ENCODE results near the gene SH3BP5L.
A peak's percentile ranks its signal among the peaks of the same experiment; 100 is the strongest.
"Not testable (repeated sequence)": the region's sequence is repeated elsewhere in the genome, so short reads cannot be mapped to it uniquely, and the experiment has no call there.

The SH3BP5L gene

DNA sequence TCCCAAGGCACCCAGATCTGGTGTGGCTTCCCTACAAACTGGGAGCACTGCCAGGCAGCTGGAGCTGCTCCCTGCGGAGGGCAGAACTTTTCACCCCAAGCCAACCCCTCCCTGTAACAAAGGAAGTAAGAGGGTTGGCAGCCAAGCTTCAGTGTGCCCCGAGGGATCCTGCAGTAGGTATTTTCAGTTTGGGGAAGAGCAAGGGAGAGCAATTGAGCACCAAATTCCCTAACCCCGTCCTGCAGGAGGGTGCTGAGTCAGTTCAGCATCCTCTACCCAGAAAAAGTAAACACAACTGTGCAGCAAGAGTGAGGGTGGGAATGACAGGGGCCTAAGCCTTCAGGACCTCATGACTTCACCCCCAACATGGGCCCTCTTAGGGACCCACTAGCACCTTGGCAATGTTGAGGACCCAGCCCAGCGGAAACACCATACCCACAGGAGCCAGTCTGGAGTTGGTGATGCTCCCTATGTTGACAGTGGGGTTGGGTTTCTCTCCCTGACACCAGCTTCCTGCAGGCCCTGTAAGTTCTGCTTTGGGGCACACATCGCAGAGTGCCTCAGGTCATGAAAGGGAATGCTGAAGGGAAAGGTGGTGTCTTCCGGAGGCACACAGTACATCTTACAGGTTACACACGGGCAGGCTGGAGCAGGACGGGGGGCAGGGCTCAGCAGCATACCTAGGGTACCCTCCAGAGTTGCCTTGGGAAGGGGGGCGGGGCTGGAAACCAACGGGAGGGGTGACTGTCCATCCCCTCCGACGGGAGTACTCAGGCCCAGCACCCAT lies 14.8 kb downstream of the SH3BP5L start:
- no peak for DNase-seq (ENCODE audit: low read depth in 2 of 2)

DNA sequence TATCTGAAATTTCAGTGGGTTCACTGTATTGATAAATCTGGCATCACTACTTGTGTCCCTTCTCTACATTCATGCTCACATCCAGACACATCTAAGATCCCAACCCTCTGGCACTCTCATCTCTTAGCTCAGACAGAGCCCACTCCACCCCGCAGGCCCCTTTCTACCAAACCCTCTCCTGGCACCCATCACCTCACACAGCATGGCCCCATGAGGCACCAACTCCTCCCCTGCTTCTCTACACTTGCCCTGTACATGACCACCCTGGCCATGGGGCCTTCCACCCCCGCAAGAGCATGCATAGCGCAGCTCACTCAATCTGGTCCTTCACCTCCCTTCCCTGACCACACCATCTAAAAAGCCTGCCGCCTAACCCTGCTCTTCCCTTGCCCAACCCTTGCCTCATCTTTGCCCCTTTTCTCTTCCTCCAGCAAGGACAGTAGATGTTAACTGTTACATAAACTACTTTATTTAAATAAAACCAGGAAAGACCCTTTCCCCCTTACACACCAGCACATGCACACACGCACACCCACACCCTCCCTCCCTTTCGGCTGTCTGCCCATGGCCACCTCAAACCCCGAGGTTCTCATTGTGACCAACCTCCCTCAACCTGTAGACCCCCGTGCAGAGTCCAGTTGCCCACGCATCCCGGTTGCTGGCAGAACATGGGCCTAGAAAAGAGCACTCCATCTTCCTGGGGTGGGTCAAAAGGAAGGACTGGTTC lies 15.6 kb downstream of the SH3BP5L start:
- DNase-seq (ENCODE audit: low read depth in 2 of 2), result no peak

DNA sequence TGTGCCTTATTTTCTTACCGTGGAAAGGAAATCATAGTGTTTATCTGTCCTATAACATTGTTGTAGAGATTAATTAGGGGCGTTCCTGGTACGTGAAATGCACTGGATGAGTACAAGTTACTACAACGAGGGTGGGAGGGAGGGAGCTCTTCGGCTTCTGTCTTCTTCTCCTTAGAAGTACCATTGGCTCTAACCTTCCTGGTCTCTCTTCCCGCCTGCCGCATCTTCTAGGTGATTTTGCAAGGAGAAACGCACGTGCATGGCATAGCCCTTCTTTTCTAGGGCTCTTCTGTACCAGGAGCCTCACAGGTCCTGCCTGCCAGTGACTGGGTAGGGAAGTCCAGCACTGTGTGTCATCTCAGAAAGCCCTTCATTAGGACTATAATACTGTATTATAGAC lies 16.8 kb downstream of the SH3BP5L start:
- no peak for DNase-seq (ENCODE audit: low read depth in 2 of 2)

DNA sequence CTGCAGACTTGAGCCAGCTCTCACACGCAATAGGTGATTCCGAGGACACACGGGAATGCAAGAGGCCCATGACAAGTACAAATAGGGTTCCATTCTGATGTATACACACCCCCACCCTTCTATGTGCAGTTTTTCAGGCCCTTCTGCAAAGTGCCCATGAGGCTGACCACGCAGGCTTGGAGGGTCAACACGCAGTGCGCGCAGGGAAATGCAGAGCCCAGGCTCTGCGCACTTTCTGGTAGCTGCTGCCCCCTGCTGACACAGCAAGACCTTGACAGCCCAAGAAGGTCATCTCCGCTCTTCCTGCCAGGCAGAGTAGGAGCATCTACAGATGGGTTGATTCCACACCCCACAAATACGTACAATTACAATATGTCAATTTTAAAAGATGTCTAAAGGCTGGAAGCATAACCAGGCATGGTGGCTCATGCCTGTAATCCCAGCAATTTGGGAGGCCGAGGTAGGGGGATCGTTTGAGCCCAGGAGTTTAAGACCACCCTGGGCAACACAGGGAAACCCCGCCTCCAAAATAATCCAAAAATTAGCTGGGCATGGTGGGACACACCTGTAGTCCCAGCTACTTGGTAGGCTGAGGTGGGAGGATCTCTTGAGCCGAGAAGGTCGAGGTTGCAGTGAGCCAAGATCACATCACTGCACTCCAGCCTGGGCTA lies 18.5 kb downstream of the SH3BP5L start:
- DNase-seq (ENCODE audit: low read depth in 2 of 2), result peak in 1 of 2 donors; percentile 25

DNA sequence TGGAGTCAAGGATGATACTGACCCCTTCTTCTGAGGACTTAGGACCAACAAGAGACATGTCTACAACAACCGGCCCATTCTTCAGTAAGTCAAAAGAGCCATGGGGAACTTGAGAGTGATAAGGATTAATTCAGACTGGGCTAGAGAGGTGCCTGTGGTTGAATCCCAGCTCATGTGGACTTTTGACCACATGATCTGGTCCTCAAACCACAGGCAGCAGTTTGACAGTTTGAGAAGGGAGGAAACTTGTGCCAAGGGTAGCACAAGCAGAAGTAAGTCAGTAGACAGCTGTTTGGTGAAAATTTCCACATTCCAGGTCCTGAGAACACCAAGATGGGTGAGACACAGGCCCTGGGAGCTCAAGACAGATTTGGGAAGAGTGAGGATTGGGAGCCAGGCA lies 19.8 kb downstream of the SH3BP5L start:
- DNase-seq (ENCODE audit: low read depth in 2 of 2), result no peak

DNA sequence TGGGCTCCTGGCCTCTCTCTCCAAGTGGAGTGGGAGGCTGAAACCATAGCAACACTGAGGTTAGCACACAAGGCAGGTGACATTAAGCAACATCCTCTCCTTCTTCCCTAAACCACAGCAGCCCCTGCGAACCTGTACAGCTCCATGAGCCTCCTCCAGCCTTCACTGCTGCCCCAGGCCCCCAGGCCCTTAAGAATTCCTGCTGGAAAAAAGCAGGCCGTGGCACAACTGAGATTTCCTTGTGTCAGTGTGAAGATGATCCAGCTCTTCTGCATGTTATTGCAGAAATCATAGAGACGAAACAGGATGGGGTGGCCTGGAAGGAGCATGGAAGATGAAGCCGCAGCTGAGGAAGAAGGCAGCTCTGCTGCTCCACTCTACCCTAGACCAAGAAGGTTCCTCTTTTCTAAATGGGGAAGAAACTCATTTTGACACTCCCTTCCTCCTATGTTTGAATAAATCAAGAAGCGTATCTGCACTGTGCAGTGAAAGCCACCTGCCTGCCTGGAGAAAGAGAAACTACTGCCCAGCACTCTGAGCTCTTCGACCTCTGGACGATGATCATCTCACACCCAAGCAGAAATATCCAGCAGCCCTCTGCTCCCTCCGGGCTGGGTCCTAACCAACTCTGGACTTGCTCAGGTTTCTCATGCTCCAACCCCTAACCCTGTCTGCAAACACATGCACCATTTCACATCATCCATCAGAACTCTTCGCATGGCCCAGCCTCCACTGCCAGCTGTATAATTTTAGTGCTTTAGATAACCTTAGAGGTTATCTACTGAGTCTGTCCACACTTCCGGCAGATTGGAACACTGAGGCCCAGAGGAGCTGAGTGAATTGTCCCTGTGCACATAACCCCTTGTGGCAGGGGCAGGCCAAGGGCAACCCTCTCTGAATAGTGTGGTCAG lies 20.7 kb downstream of the SH3BP5L start:
- no peak for DNase-seq (ENCODE audit: low read depth in 2 of 2)

DNA sequence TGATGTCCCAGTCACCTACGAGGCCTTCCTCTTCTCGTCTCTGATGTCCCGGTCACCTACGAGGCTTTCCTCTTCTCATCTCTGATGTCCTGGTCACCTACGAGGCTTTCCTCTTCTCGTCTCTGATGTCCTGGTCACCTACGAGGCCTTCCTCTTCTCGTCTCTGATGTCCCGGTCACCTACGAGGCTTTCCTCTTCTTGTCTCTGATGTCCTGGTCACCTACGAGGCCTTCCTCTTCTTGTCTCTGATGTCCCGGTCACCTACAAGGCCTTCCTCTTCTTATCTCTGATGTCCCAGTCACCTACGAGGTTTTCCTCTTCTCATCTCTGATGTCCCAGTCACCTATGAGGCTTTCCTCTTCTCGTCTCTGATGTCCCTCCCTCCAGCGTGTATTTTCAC lies 22.2 kb downstream of the SH3BP5L start:
- DNase-seq (ENCODE audit: low read depth in 2 of 2), result not testable (repeated sequence)

DNA sequence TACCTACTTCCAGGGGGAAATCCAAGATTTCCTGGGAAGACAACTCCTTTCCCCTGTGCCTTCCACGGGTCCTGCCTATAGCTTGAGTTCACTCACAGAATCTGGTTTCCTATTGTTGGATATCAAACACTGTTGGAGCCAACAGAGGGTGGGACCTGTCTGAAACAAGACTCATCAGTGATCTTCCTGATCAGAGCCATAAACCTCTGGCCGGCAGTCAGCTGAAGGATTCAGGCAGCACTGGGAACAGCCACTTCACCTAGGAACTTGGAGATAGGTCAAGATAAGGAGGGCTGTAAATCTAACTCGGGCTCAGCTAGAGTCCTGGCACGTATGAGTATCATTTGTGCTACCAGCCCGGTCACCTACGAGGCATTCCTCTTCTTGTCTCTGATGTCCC lies 23.3 kb downstream of the SH3BP5L start:
- DNase-seq (ENCODE audit: low read depth in 2 of 2), result no peak

DNA sequence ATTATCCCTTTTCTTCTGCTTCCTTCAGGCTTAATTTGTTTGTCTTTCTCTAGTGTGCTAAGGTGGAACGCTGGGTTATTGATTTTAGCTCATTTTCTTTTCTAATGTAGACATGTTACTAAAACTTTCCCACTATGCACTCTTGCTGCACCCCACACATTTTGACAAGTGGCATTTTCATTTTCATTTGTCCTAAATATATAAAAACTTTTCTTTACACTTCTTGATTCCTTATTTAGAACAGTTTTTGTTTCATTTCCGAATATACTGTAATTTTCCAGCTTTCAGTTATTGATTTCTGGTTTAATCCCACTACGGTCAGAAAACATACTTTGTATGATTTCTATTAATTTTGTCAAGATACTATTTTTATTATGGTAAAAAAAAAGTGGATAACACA lies 25.3 kb downstream of the SH3BP5L start:
- no peak for DNase-seq (ENCODE audit: low read depth in 2 of 2)

DNA sequence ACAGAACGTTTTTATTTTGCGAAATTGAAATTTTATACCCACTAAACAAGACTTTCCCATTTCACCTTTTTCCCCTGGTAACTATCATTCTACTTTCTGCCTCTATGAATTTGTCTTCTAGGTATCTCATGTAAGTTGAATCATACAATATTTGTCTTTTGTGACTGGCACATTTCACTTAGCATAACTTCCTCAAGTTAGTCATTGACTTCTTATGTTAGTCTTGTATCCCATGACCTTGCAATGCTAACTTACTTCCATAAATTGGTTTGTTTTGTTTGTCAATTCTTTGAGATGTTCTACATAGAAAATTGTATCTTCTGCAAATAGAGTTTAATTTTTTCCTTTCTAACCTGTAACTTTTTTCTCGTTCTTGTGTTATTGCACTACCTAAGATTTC lies 26.9 kb downstream of the SH3BP5L start:
- DNase-seq (ENCODE audit: low read depth in 2 of 2), result no peak

DNA sequence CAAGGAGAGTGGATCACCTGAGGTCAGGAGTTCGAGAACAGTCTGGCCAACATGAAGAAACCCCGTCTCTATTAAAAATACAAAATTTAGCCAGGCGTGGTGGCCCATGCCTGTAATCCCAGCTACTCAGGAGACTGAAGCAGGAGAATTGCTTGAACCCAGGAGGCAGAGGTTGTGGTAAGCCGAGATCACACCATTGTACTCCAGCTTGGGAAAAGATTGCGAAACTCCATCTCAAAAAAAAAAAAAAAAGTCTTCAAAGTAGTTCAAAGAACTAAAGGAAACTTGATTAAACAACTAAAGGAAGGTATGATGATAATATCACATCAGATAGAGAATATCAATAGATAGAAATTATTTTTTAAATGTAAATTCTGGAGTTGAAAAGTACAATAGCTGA lies 31.1 kb downstream of the SH3BP5L start:
- not testable (repeated sequence) for DNase-seq (ENCODE audit: low read depth in 2 of 2)

DNA sequence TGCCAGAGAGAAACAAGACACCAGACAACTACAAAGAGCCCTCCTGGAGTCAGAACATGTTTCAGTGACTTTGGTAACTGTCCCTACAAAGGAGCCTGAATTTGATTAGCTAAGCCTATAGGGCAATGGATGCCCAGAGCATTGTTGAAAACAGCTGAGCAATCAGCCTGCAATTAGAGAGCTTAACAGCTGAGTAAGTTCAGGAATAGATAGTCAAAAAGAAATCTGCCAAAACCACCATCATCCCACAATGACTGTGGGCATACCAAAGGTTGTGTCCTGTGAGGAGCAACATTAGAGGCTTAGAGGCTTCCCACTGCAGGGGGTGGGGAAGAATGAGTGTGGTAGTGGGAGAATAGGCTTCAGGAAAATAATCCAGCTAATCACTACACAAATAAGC lies 32.1 kb downstream of the SH3BP5L start:
- DNase-seq (ENCODE audit: low read depth in 2 of 2), result no peak

DNA sequence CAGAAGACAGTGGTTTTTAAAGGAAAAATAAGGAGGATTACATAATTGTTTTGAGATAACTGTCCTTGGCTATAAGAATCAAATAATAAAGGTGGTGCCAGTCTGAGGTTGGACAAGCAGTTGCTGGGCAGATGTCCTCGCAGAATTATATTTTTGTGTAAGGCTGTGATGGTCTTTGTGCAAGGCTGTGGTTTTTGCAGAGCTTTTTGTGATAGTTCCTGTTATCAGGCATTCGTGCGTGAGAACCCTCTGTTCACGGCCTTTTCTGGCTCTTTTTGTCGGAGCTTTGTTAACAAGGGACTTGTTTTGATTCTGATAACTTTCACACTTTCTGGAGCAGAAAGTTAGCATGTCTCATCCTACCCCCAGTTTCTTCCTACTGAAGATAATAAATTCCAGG lies 33.4 kb downstream of the SH3BP5L start:
- DNase-seq (ENCODE audit: low read depth in 2 of 2), result no peak

DNA sequence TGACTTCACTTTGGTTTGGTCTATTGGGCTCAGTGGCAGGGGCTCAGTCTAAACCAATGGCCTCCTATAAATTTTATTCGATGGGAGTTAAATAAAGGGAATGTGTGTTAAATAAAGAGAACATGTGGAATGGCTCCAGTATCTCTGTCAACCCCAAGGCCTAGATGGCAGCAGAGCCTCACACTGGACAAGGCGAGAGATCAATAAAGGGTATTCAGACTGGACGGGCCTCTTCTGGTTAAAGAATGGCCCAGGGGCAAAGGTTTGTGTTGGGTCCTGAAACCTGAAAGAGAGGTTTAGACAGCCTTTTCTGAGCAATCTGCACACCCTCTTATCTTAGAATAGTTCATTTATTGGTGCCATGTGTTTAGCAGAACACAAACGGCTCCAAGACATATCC lies 34.7 kb downstream of the SH3BP5L start:
- DNase-seq (ENCODE audit: low read depth in 2 of 2), result no peak

DNA sequence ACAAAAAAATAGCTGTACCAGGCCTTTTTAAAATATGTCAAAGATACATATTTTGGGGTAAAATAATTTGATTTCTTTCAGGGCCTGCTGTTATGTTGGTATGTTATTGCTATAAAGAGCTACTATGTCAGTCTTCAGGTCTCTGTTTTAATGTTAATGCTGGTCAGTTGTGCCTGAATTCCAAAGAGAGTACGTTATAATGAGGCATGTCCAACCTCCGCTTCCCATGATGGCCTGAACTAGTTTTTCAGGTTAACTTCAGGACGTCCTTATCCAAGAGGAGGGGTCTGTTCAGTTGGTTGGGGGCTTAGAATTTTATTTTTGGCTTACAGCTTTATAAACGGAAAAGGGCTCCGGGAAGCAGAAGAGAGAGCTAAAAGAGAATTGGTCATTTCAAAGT lies 35.3 kb downstream of the SH3BP5L start:
- no peak for DNase-seq (ENCODE audit: low read depth in 2 of 2)

DNA sequence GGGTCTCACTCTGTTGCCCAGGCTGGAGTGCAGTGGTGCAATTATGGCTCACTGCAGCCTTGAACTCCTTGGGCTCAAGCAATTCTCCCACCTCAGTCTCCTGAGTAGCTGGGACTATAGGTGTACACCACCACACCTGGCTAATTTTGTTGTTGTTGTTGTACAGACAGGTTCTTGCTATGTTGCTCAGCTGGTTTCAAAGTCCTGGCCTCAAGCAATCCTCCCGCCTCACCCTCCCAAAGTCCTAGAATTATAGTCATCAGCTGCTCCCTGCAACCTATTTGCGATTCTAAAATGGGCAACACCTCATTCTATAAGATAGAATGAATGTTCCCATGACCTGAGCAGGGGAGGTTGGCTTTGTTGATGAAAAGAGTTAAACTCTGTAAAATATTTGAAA lies 36.4 kb downstream of the SH3BP5L start:
- DNase-seq (ENCODE audit: low read depth in 2 of 2), result not testable (repeated sequence)

DNA sequence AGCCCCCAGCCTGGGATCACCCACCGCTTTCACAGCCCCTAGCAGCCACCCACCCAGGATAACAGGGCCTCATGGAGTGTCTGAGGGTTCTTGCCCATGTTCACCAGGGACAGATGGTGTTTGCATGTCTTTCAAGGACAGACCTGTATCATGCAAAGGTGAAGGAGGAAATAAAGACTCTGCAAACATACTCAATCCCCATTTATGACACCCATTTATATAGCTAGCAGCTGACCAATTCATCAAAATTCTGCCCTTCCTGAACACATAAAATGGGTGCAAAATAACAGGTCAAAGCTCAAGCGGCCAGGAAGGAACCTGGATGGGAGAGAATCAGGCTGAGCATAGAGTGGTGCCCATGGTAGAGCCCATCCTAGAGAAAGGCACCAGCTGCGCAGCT lies 37.4 kb downstream of the SH3BP5L start:
- DNase-seq (ENCODE audit: low read depth in 2 of 2), result no peak

DNA sequence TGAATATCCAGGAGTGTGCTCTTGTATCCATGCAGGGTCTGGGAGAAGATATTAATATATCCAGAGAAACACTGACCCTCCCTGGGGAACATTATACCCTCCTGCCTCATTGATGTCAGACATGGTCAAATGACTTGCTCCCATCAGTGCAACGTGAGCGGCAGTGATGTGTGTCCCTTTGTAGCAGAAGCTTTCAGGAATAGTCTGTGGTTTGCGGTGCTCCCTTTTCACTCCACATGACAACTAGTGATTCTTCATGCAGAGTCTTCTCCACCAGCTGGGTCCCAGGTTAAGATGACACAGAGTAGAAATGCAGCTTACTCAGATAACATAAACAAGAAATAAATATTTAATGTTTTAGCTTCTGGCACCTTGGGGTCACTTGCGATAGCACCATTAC lies 38.3 kb downstream of the SH3BP5L start:
- no peak for DNase-seq (ENCODE audit: low read depth in 2 of 2)

DNA sequence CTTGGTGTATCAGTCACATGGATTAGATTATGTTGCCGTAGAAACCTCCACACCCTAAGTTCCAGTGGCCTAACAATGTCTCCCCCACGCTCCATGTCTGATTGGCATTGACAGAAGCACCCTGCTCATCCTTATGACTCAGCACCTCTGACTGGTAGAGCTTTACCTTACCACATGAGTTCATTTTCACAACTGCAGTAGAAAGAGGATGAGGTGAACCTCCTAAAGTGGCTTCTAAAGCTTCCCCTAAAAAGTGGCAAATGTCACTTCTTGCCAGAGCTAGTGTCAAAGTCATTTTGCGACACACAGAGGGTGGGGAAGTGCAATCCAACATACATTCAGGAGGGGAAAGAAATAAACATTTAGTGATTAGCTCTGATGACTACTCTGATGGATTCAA lies 39.6 kb downstream of the SH3BP5L start:
- DNase-seq (ENCODE audit: low read depth in 2 of 2), result no peak

DNA sequence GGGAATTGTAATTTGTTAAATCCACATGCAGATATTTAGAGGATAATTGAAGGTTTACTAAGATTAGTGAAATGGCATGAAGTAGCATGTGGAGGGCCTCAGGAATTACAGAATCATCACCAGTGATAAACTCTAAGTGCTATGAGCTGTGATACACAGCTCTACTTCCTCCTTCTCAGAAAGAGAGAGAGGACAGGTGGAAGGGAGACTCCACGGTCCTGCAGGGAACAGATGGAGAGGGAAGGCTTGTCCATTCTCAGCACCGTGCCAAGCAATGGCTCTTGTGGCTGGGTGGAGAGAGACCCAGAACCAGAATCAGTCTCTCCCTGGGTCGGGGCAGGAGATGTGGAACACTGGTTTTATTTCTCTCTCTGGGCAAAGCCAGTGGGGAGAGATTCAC lies 42.3 kb downstream of the SH3BP5L start:
- no peak for DNase-seq (ENCODE audit: low read depth in 2 of 2)

DNA sequence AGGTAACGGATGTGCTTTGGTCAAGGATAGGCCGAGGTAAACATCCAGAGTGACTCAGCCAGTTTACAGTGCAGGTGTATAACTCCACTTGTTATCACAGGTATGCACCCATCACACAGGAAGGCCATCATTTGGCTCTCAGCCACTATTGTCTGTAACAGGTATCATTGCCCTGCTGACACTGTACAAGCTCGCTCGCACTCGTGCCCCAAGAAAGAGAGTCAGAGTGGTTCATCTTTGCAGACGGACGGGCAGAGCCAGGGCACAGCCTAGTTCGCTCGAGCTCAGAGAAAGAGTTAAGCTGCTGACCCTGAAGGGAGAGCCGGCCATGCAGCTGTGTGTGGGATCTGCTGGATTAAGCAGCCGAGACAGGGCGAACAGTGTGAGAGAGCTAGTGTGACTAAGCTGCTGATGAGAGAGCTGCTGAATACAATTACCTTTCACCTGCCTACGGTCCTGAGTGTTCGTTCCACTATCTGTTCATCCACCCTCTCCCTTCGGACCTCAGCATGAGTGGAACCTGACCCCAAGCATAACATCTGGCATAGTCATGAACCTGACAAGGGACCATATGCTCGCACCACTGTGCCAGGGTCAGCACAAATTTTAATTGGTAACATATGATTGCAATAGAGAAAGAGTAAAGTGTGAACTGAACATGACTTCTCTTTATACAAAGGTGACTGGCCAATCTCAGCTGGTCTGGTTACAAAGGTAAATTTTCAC lies 43.1 kb downstream of the SH3BP5L start:
- no peak for DNase-seq (ENCODE audit: low read depth in 2 of 2)

All from stimulated activated CD8-positive, alpha-beta memory T cell treated with anti-CD3 and anti-CD28 coated beads, Interleukin-7, amount 100 ng/mL, for 1 hour (primary cell).